Measurements from ENCODE around the gene BCAR1.
A peak's percentile ranks its signal among the peaks of the same experiment; 100 is the strongest.
"Not testable (repeated sequence)": the region's sequence is repeated elsewhere in the genome, so short reads cannot be mapped to it uniquely, and the experiment has no call there.

BCAR1 gene

GRCh38 chr16:75251280-75252048 lies at the start of gene BCAR1:
Gene BCAR1 (minus strand): TSS chr16:75251624. CDS start chr16:75251482, 142 bp downstream.
- peak in 1 of 2 donors; percentile 54 for DNase-seq

- no peak for DNase-seq
Measured at GRCh38 chr16:75298267-75298666, 46.8 kb upstream of the BCAR1 start.

- no peak for DNase-seq
Measured at GRCh38 chr16:75296606-75297005, 45.2 kb upstream of the BCAR1 start.

GRCh38 chr16:75294773-75295459 lies 43.5 kb upstream of the BCAR1 start:
- DNase-seq = no peak

- no peak for DNase-seq
Measured at GRCh38 chr16:75293772-75294171, 42.3 kb upstream of the BCAR1 start.

- DNase-seq = no peak
Measured at GRCh38 chr16:75293173-75293572, 41.7 kb upstream of the BCAR1 start.

- no peak for DNase-seq
Measured at GRCh38 chr16:75292691-75293090, 41.3 kb upstream of the BCAR1 start.

GRCh38 chr16:75289189-75289588 lies 37.8 kb upstream of the BCAR1 start:
- DNase-seq = no peak

GRCh38 chr16:75288596-75289120 lies 37.2 kb upstream of the BCAR1 start:
- peak; percentile 57 to 70 for DNase-seq

- DNase-seq = no peak
Measured at GRCh38 chr16:75288181-75288580, 36.8 kb upstream of the BCAR1 start.

- no peak for DNase-seq
Measured at GRCh38 chr16:75287708-75288107, 36.3 kb upstream of the BCAR1 start.

- DNase-seq = no peak
Measured at GRCh38 chr16:75286389-75286788, 35.0 kb upstream of the BCAR1 start.

- DNase-seq = no peak
Measured at GRCh38 chr16:75282466-75283281, 31.2 kb upstream of the BCAR1 start.

- DNase-seq = no peak
Measured at GRCh38 chr16:75281826-75282225, 30.4 kb upstream of the BCAR1 start.

GRCh38 chr16:75281009-75281408 lies 29.6 kb upstream of the BCAR1 start:
- DNase-seq = not testable (repeated sequence)

- DNase-seq = no peak
Measured at GRCh38 chr16:75280331-75280804, 28.9 kb upstream of the BCAR1 start.

GRCh38 chr16:75279305-75279704 lies 27.9 kb upstream of the BCAR1 start:
- DNase-seq = no peak

GRCh38 chr16:75273054-75273925 lies 21.9 kb upstream of the BCAR1 start:
- DNase-seq = no peak

- not testable (repeated sequence) for DNase-seq
Measured at GRCh38 chr16:75272629-75273028, 21.2 kb upstream of the BCAR1 start.

GRCh38 chr16:75272097-75272551 lies 20.7 kb upstream of the BCAR1 start:
- DNase-seq = no peak

- no peak for DNase-seq
Measured at GRCh38 chr16:75271441-75272096, 20.1 kb upstream of the BCAR1 start.

Data from stimulated activated CD4-positive, alpha-beta T cell treated with anti-CD3 and anti-CD28 coated beads, Interleukin-2, amount 100 ng/mL, for 24 hours (primary cell).